Bronchial smooth muscle cell (primary cell): ENCODE data around the gene SLC25A12. TPM values are rescaled to one million over a fixed set of nuclear protein-coding genes. Genes with fewer than 3 reads are reported as not detected.

ENCODE experiments used
- total RNA-seq: library from RNA; depleted of rRNA; stranded (reverse); fragments of >200 nt; gene quantifications from 2 replicates; pipeline ENCODE4 v1.2.1, GENCODE V29; 2014

The SLC25A12 gene, protein sequence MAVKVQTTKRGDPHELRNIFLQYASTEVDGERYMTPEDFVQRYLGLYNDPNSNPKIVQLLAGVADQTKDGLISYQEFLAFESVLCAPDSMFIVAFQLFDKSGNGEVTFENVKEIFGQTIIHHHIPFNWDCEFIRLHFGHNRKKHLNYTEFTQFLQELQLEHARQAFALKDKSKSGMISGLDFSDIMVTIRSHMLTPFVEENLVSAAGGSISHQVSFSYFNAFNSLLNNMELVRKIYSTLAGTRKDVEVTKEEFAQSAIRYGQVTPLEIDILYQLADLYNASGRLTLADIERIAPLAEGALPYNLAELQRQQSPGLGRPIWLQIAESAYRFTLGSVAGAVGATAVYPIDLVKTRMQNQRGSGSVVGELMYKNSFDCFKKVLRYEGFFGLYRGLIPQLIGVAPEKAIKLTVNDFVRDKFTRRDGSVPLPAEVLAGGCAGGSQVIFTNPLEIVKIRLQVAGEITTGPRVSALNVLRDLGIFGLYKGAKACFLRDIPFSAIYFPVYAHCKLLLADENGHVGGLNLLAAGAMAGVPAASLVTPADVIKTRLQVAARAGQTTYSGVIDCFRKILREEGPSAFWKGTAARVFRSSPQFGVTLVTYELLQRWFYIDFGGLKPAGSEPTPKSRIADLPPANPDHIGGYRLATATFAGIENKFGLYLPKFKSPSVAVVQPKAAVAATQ
- total RNA-seq = 17.5 and 21.6 TPM in 2 replicates

DNA sequence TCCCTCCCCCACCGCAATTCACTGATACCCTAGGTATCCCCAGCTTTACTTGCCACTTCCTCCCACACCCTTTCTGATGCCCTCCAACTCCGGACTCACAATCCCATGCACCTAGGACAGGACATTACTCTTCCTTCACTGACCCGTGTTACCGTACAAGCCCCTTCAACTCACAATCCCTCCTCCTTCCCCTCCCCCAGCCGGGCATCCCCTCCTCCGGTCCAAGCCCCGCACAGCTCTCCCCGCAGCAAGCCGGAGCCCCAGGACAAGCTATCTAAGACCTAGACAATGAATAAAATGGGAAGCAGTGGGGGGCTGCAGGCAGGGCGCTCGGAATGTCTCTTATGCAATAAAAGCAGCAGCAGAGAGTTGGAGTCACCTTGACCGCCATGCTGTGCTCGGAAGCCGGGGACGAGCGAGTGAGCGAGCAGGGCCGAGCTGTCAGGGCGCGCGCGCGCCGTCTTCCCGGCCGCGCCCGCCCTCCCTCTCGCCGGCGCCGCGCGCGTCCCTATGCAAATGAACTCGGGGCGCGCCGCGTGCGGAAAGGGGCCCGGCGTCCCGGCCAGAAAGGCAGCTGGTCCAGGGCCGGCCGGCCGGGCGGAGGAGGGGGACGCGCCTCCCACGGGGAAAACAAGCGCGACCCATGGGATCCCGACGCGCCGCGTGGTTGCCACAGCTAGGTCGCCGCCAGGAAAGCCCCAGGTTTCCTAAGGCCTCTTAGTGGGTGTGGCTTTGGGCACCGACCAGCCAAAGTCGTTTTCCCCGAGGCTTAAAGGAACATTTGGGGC lies at the start of gene SLC25A12:
TSS of gene SLC25A12 (minus strand) at position 421 of the 788 bp plus-strand sequence. CDS start at position 391, 30 bp downstream.

DNA sequence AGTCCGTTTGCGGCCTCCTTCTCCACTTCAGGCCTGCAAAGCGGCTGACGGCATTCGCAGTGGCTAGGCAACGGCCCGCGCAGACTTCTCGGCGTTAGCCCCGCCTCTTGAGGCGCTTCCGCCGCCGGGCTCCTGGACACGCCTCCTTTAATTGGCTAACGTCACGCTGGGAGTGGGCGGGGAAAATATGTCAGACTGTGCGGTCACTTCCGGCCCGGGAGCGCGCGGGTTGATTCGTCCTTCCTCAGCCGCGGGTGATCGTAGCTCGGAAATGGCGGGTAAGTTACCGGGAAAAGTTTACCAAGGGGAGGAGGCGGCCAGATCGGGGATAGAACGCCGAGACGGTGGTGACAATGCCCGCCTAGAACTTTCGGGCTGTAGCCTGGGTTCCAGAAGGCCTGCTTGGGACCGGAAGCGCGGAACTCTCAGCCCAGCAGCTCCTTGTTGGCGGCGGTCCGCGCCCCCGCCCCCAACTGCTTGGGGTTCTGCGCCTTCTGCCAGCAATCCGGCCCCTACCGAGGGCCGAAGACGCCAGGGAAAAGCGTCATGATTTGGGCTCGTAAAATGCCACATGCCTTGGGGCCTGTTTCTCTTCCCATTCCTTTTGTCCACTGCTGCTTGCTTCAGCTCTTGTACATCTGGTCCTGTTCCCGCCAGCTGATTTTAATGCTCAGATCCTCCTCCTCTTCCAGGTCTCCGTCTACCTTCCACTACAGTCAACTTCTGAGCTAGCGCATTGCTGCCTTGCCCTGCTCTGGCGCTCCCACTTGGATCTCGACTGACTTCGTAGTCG lies 28.4 kb upstream of the SLC25A12 start, which contains the start of gene HAT1:
TSS of gene HAT1 (plus strand) at position 232 of the 793 bp plus-strand sequence. CDS start at position 272, 40 bp downstream.

Other genes starting within 250 kb of the SLC25A12 start
- gene DYNC1I2, start 206.8 kb downstream of the SLC25A12 start, total RNA-seq = 106 and 121 TPM in 2 replicates
- 18.4 and 21.8 TPM in 2 replicates for gene HAT1, start 28.2 kb upstream of the SLC25A12 start, total RNA-seq
- gene METAP1D, start 105.7 kb upstream of the SLC25A12 start, total RNA-seq = 4.9 and 5.2 TPM in 2 replicates
- gene DLX1, start 191.3 kb upstream of the SLC25A12 start, total RNA-seq = 1.4 TPM in 2 replicates
- 0.09 and 0.32 TPM in 2 replicates for gene DLX2, start 208.7 kb upstream of the SLC25A12 start, total RNA-seq